Loucy (cell line): ENCODE data around the gene INPP5F.

Experiments
- H2AFZ ChIP-seq: fragments of 200-600 bp; sonication (generic); 2 replicates; pipeline ENCODE4 v1.6.0; 2016; ENCODE audit warnings: antibody characterized with exemption, mild to moderate bottlenecking, low read length, moderate library complexity
- H3F3A ChIP-seq: fragments of 200-600 bp; 2 replicates; pipeline ENCODE4 v1.6.0; 2016; ENCODE audit warnings: antibody characterized with exemption, low read depth, mild to moderate bottlenecking
- H3K27me3 ChIP-seq: fragments of 200-600 bp; sonication (generic); 2 replicates; pipeline ENCODE4 v1.6.1; 2014; ENCODE audit warnings: low read length, mild to moderate bottlenecking; ENCODE audit not compliant: insufficient read depth, poor library complexity, severe bottlenecking
- H3K36me3 ChIP-seq: fragments of 200-600 bp; sonication (generic); 2 replicates; pipeline ENCODE4 v1.6.1; 2016; ENCODE audit warnings: low read length; ENCODE audit not compliant: insufficient read depth
- H3K4me1 ChIP-seq: fragments of 200-600 bp; sonication (generic); 2 replicates; pipeline ENCODE4 v1.5.1; 2014; ENCODE audit warnings: low read length, mild to moderate bottlenecking; ENCODE audit not compliant: insufficient read depth, poor library complexity, severe bottlenecking
- H3K4me2 ChIP-seq: fragments of 200-600 bp; sonication (generic); 2 replicates; pipeline ENCODE4 v1.6.0; 2014; ENCODE audit warnings: antibody characterized with exemption, low read length, low read depth, mild to moderate bottlenecking; ENCODE audit not compliant: poor library complexity, severe bottlenecking
- H3K4me3 ChIP-seq: fragments of 200-600 bp; sonication (generic); 2 replicates; pipeline ENCODE4 v1.5.1; 2014; ENCODE audit warnings: low read length, mild to moderate bottlenecking, mixed read lengths; ENCODE audit not compliant: poor library complexity, severe bottlenecking
- H3K79me2 ChIP-seq: fragments of 200-600 bp; sonication (generic); 2 replicates; pipeline ENCODE4 v1.6.1; 2014; ENCODE audit warnings: low read length; ENCODE audit not compliant: insufficient read depth
- H3K9ac ChIP-seq: fragments of 200-600 bp; sonication (generic); 2 replicates; pipeline ENCODE4 v1.6.0; 2014; ENCODE audit warnings: mild to moderate bottlenecking, low read depth, low read length, moderate library complexity; ENCODE audit not compliant: poor library complexity, severe bottlenecking
- H3K9me2 ChIP-seq: fragments of 200-600 bp; sonication (generic); replicated peaks from 2 replicates; pipeline ENCODE4 v1.6.1; 2016; ENCODE audit warnings: low read depth, low read length, mixed read lengths
- H3K9me3 ChIP-seq: fragments of 200-600 bp; sonication (generic); 2 replicates; pipeline ENCODE4 v1.6.1; 2014; ENCODE audit warnings: mild to moderate bottlenecking, antibody characterized with exemption, low read length, low read depth; ENCODE audit not compliant: insufficient read depth
- H4K20me1 ChIP-seq: fragments of 200-600 bp; sonication (generic); 2 replicates; pipeline ENCODE4 v1.6.0; 2014; ENCODE audit warnings: antibody characterized with exemption, low read length, mild to moderate bottlenecking; ENCODE audit not compliant: insufficient read depth, poor library complexity, severe bottlenecking
- EZH2phosphoT487 ChIP-seq: fragments of 200-600 bp; IDR thresholded peaks from 2 replicates; pipeline ENCODE4 v1.6.1; 2018; ENCODE audit warnings: antibody characterized with exemption, mild to moderate bottlenecking, moderate library complexity, borderline replicate concordance
- TF ChIP-seq, protein P1 (sequence below): fragments of 200-600 bp; sonication (generic); conservative IDR thresholded peaks from 2 replicates; pipeline ENCODE4 v1.5.1; 2014; ENCODE audit warnings: mild to moderate bottlenecking, antibody characterized with exemption, low read length

Gene INPP5F

GRCh38 chr10:119858063-119858462 lies 132.2 kb downstream of the INPP5F start:
- Histone ChIP-seq H3K4me2 (no peak overlapping the region), H3K9me3 (no peaks in the 10 kb centered on the region), H4K20me1 (peaks cover 45% of the 10 kb centered on the region), H3F3A (no peaks in the 10 kb centered on the region; the same call in 1 of the 2 replicates), H3K27me3 (no peaks in the 10 kb centered on the region), H3K79me2 (peaks cover 51% of the 10 kb centered on the region), H3K4me1 (peaks cover 9% of the 10 kb centered on the region), H3K36me3 (peaks cover 51% of the 10 kb centered on the region), H3K9ac (no peak overlapping the region), H3K9me2 (no peaks in the 10 kb centered on the region), H3K4me3 (no peak overlapping the region), H2AFZ (no peak overlapping the region)
- TF ChIP-seq, protein P1, sequence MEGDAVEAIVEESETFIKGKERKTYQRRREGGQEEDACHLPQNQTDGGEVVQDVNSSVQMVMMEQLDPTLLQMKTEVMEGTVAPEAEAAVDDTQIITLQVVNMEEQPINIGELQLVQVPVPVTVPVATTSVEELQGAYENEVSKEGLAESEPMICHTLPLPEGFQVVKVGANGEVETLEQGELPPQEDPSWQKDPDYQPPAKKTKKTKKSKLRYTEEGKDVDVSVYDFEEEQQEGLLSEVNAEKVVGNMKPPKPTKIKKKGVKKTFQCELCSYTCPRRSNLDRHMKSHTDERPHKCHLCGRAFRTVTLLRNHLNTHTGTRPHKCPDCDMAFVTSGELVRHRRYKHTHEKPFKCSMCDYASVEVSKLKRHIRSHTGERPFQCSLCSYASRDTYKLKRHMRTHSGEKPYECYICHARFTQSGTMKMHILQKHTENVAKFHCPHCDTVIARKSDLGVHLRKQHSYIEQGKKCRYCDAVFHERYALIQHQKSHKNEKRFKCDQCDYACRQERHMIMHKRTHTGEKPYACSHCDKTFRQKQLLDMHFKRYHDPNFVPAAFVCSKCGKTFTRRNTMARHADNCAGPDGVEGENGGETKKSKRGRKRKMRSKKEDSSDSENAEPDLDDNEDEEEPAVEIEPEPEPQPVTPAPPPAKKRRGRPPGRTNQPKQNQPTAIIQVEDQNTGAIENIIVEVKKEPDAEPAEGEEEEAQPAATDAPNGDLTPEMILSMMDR = no peak
- TF ChIP-seq EZH2phosphoT487 = no peak

DNA sequence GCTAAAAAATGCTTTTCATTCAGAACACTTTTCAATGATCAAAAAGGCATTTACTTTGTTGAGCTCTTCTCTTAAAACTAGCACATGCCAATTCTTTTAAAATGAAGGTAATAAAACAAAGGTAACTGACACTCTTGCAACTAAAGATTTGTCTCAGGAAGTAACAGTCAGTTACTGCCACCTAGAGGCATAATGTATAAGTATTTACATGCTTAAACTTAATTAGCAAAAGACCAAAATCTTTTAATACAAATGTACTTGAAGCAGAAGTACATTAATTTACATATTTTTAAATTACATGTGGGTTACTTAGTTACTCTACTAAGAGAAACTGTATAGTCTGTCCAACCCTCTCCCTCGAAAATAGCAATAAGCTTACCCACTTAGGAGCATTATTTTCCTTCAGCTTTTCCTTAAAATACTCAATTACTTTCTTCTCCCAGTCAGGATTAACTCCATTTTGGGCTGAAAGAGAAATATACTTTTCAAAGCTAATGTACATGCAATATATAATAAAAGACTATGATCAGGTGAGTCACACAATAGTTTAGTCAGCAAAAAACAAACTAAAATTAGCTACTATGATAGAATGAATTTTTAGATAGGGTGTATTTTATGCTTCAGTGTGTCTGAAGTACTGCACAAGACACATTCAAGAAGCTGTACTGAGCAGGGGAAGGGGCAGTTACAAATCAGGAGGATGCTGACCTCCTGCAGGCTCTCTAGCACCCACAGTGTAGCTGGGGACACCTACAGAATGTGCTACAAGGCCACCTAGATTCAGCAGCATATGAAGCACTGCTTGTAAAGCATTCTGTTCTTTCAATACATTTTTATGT lies 133.8 kb downstream of the INPP5F start:
- H3K9me2 ChIP-seq = no peaks in the 10 kb centered on the region
- peaks cover 52% of the 10 kb centered on the region for H4K20me1 ChIP-seq
- peaks cover 40% of the 10 kb centered on the region for H3K36me3 ChIP-seq
- no peak overlapping the region for H3K4me3 ChIP-seq
- H3K4me1 ChIP-seq = peaks cover 9% of the 10 kb centered on the region
- no peak overlapping the region for H3K9ac ChIP-seq
- no peak overlapping the region for H2AFZ ChIP-seq
- TF ChIP-seq EZH2phosphoT487 = no peak
- TF ChIP-seq, protein P1 = peak; percentile 84
- no peaks in the 10 kb centered on the region; the same call in 1 of the 2 replicates for H3F3A ChIP-seq
- H3K27me3 ChIP-seq = no peaks in the 10 kb centered on the region
- peak overlapping the region; percentile 37 for H3K4me2 ChIP-seq
- H3K79me2 ChIP-seq = peaks cover 67% of the 10 kb centered on the region
- peaks cover 5% of the 10 kb centered on the region; the same call in 1 of the 2 replicates for H3K9me3 ChIP-seq

GRCh38 chr10:119860866-119861607 lies 135.2 kb downstream of the INPP5F start:
- Histone ChIP-seq H3F3A (no peaks in the 10 kb centered on the region; the same call in 1 of the 2 replicates), H3K4me1 (peaks cover 9% of the 10 kb centered on the region), H3K4me3 (no peak overlapping the region), H3K79me2 (peaks cover 81% of the 10 kb centered on the region), H3K27me3 (no peaks in the 10 kb centered on the region), H4K20me1 (peaks cover 66% of the 10 kb centered on the region), H3K4me2 (no peak overlapping the region), H3K9ac (no peak overlapping the region), H3K9me2 (no peaks in the 10 kb centered on the region), H3K36me3 (peaks cover 28% of the 10 kb centered on the region), H3K9me3 (peaks cover 5% of the 10 kb centered on the region; the same call in 1 of the 2 replicates), H2AFZ (no peak overlapping the region)
- TF ChIP-seq, protein P1 = no peak
- no peak for TF ChIP-seq EZH2phosphoT487
